ENCODE data around the gene ISCA2.

DNA sequence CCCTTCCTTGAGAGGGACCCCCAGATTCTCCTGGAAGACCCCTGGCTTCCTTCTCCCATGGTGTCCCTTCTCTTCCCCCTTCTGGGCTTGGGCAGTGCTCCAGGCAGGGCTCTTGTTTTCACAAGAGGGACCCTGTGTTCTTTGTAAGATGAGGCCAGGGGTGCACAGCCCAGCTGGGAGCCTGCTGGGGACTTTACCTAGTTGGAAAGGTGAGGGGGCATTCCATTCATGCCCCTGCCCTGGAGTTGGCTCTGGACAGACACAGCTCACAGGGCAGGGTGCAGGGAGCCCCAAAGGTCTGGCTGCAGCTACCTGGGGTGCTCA, 31.2 kb downstream of the ISCA2 start:
- TF ChIP-seq POLR2A (IDR thresholded peaks at IDR 0.05; ENCODE audit: extremely low read depth, insufficient read length), result no peak
- TF ChIP-seq, protein P1, sequence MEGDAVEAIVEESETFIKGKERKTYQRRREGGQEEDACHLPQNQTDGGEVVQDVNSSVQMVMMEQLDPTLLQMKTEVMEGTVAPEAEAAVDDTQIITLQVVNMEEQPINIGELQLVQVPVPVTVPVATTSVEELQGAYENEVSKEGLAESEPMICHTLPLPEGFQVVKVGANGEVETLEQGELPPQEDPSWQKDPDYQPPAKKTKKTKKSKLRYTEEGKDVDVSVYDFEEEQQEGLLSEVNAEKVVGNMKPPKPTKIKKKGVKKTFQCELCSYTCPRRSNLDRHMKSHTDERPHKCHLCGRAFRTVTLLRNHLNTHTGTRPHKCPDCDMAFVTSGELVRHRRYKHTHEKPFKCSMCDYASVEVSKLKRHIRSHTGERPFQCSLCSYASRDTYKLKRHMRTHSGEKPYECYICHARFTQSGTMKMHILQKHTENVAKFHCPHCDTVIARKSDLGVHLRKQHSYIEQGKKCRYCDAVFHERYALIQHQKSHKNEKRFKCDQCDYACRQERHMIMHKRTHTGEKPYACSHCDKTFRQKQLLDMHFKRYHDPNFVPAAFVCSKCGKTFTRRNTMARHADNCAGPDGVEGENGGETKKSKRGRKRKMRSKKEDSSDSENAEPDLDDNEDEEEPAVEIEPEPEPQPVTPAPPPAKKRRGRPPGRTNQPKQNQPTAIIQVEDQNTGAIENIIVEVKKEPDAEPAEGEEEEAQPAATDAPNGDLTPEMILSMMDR (IDR thresholded peaks at IDR 0.05; ENCODE audit: low read depth, low read length), result no peak
- no peak for TF ChIP-seq MYC (IDR thresholded peaks at IDR 0.05; ENCODE audit: low read depth, low read length)
